Measurements from ENCODE around the gene NBAS.
A peak's percentile ranks its signal among the peaks of the same experiment; 100 is the strongest.
"Not testable (repeated sequence)": the region's sequence is repeated elsewhere in the genome, so short reads cannot be mapped to it uniquely, and the experiment has no call there.

Gene NBAS

DNA sequence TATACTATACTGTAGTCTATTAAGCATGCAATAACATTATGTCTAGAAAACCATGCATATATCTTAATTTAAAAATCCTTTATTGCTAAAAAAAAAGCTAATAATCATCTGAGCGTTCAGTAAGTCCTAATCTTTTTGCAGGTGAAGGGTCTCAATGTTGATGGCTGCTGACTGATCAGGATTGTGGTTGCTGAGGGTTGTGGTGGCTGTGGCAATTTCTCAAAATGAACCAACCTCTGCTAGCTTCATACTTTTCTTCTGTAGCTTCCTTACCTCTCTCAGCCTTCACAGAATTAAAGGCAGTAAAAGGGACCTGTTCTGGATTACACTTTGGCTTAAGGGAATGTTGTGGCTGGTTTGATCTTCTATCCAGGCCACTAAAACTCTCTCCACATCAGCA lies 235.8 kb downstream of the NBAS start:
- no peak for DNase-seq (ENCODE audit: low read depth)
- no peak overlapping the region for H3K4me3 ChIP-seq (ENCODE audit: low read depth, low read length)
- in situ Hi-C loops (cut with HindIII; ENCODE audit: low sequenced_read_pairs), result no loop called here
- TF ChIP-seq, protein P1, sequence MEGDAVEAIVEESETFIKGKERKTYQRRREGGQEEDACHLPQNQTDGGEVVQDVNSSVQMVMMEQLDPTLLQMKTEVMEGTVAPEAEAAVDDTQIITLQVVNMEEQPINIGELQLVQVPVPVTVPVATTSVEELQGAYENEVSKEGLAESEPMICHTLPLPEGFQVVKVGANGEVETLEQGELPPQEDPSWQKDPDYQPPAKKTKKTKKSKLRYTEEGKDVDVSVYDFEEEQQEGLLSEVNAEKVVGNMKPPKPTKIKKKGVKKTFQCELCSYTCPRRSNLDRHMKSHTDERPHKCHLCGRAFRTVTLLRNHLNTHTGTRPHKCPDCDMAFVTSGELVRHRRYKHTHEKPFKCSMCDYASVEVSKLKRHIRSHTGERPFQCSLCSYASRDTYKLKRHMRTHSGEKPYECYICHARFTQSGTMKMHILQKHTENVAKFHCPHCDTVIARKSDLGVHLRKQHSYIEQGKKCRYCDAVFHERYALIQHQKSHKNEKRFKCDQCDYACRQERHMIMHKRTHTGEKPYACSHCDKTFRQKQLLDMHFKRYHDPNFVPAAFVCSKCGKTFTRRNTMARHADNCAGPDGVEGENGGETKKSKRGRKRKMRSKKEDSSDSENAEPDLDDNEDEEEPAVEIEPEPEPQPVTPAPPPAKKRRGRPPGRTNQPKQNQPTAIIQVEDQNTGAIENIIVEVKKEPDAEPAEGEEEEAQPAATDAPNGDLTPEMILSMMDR (IDR thresholded peaks at IDR 0.05; ENCODE audit: low read depth, low read length, missing control alignments), result no peak

DNA sequence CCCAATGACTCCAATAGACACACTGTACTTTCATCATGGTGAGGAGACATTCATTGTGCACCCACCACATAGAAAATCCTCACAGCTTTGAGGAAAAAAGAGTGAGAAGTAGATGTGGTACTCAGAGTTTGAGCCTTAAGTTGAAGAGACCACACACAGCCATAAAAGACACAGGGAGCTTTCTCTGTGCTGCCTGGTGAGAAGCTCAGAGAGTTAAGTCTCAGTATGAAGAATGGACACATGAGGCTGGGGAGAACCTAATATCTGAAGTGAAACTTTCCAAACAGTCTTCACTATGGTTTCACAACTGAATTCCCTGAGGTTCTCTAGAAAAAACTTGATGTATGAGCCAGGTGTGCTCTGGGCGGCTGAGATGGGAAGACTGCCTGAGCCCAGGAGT lies 237.9 kb downstream of the NBAS start:
- in situ Hi-C loops (cut with HindIII; ENCODE audit: low sequenced_read_pairs), result no loop called here
- DNase-seq (ENCODE audit: low read depth), result no peak

DNA sequence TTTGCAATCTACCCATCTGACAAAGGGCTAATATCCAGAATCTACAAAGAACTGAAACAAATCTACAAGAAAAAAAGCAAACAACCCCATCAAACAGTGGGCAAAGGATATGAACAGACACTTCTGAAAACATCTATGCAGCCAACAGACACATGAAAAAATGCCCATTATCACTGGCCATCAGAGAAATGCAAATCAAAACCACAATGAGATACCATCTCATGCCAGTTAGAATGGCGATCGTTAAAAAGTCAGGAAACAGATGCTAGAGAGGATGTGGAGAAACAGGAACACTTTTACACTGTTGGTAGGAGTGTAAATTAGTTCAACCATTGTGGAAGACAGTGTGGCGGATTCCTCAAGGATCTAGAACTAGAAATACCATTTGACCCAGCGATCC lies 239.7 kb downstream of the NBAS start:
- in situ Hi-C loops (cut with HindIII; ENCODE audit: low sequenced_read_pairs); DNase-seq (ENCODE audit: low read depth): not testable (repeated sequence)

More for the DNA sequence above, 237.9 kb downstream of the NBAS start:
- TF ChIP-seq, protein P1 (IDR thresholded peaks at IDR 0.05; ENCODE audit: low read depth, low read length, missing control alignments), result no peak
- no peak overlapping the region for H3K4me3 ChIP-seq (ENCODE audit: low read depth, low read length)

DNA sequence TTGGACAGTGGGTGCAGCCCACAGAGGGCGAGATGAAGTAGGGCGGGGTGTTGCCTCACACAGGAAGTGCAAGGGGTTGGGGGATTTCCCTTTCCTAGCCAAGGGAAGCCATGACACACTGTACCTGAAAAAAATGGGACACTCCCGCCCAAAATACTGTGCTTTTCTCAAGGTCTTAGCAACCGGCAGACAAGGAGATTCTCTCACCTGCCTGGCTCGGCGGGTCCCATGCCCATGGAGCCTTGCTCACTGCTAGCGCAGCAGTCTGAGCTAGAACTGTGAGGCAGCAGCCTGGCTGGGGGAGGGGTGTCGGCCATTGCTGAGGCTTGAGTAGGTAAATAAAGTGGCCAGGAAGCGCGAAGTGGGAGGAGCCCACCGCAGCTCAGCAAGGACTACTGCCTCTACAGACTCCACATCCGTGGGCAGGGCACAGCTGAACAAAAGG lies 244.7 kb downstream of the NBAS start:
- in situ Hi-C loops (cut with HindIII; ENCODE audit: low sequenced_read_pairs), result no loop called here
- H3K4me3 ChIP-seq (ENCODE audit: low read depth, low read length), result no peak overlapping the region
- DNase-seq (ENCODE audit: low read depth), result no peak
- TF ChIP-seq, protein P1 (IDR thresholded peaks at IDR 0.05; ENCODE audit: low read depth, low read length, missing control alignments), result no peak

More for the DNA sequence above, 239.7 kb downstream of the NBAS start:
- not testable (repeated sequence) for H3K4me3 ChIP-seq (ENCODE audit: low read depth, low read length)

DNA sequence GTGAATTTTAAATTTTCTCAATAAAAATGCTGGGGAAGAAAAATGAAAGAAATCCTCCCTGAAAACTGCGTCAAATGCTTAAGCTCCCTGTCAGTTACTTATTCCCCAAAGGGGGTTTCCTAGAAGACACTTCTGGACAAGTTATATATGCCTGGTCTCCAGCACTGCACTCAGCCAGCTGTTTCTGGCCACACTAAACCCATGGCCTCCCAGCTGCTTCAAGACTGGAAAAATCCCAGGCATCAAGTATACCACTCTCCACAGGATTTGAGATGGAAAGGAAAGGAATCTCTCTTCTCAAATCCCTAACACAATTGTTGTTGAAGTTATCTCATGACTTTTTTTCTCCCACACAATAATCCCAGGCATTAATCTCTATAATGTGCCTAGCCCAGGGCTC lies 245.7 kb downstream of the NBAS start:
- DNase-seq (ENCODE audit: low read depth), result no peak
- H3K4me3 ChIP-seq (ENCODE audit: low read depth, low read length), result no peak overlapping the region
- in situ Hi-C loops (cut with HindIII; ENCODE audit: low sequenced_read_pairs), result no loop called here
- TF ChIP-seq, protein P1 (IDR thresholded peaks at IDR 0.05; ENCODE audit: low read depth, low read length, missing control alignments), result no peak

DNA sequence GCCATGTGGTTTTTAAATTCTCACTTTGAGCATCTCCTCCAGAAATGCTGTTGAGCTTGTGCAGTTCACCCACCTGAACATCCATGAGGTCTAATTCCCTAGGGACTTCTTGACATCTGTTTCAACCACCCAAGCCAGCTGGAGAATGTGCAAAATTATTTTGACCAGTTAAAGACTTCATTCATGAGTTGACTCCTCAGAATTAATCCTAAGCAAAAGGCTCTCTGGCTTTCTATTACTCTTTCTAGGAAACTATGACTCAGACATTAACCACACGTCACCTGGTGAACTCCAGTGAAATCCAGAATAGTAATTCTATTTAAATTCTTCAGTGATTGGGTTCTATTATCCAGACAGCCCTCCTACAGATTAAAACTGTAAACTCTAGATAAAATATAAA lies 247.5 kb downstream of the NBAS start:
- in situ Hi-C loops (cut with HindIII; ENCODE audit: low sequenced_read_pairs), result no loop called here
- TF ChIP-seq, protein P1 (IDR thresholded peaks at IDR 0.05; ENCODE audit: low read depth, low read length, missing control alignments), result no peak
- DNase-seq (ENCODE audit: low read depth), result peak; percentile 40
- no peak overlapping the region for H3K4me3 ChIP-seq (ENCODE audit: low read depth, low read length)

DNA sequence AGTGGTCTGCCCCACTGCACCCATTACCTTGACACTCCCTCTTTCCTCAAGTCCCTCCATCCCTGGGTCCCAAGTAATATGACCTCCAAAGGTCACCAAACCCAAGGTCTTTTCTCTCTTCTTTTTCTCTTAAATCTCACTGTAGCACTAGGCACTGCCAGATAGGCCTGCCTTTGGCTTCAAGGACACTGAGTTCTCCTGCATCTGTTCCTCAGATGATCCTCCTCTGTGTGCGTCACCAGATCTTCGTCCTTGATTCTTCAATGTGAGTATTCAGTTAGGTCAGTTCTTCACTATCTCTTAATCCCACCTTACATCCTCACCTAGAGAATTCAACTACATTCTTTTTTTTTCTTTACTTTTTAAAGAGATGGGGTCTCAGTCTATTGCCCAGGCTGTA lies 249.2 kb downstream of the NBAS start:
- no peak overlapping the region for H3K4me3 ChIP-seq (ENCODE audit: low read depth, low read length)
- in situ Hi-C loops (cut with HindIII; ENCODE audit: low sequenced_read_pairs), result no loop called here
- no peak for DNase-seq (ENCODE audit: low read depth)
- TF ChIP-seq, protein P1 (IDR thresholded peaks at IDR 0.05; ENCODE audit: low read depth, low read length, missing control alignments), result no peak
